ENCODE measurements around the gene DUSP23. TPM values are rescaled to one million over a fixed set of nuclear protein-coding genes. Genes with fewer than 3 reads are reported as not detected.

DUSP23 gene
- total RNA-seq (10 to 100 TPM; 11.8 to 30.5 TPM), polyA plus RNA-seq (ENCODE audit: insufficient read length in 2 of 2) (10 to 100 TPM; 21.3 to 24.9 TPM)
- long read RNA-seq, donor 1, transcript DUSP23-202 (3 exons, 694 nt), result minor isoform, 12 of 39 reads
- long read RNA-seq, donor 1, transcript DUSP23-201 (2 exons, 756 nt), result major isoform, 21 of 39 reads
- long read RNA-seq, donor 1, partial matches to known transcripts, result 5 of 39 reads
- long read RNA-seq, donor 1, other reads (novel, unspliced or antisense), result 0 of 39 reads
- long read RNA-seq, donor 2, transcript DUSP23-202 (3 exons, 694 nt), result major isoform, 6 of 9 reads
- long read RNA-seq, donor 2, partial matches to known transcripts, result 0 of 9 reads
- long read RNA-seq, donor 2, other reads (novel, unspliced or antisense), result 0 of 9 reads
- long read RNA-seq, donor 3, transcript DUSP23-202 (3 exons, 694 nt), result minor isoform, 6 of 15 reads
- long read RNA-seq, donor 3, transcript DUSP23-201 (2 exons, 756 nt), result major isoform, 7 of 15 reads
- long read RNA-seq, donor 3, partial matches to known transcripts, result 0 of 15 reads
- long read RNA-seq, donor 3, other reads (novel, unspliced or antisense), result 0 of 15 reads
- long read RNA-seq, donor 4, transcript DUSP23-201 (2 exons, 756 nt), result major isoform, 21 of 29 reads
- long read RNA-seq, donor 4, transcript DUSP23-202 (3 exons, 694 nt), result minor isoform, 7 of 29 reads
- long read RNA-seq, donor 4, partial matches to known transcripts, result 0 of 29 reads
- long read RNA-seq, donor 4, other reads (novel, unspliced or antisense), result 0 of 29 reads

- H3K4me1 ChIP-seq (ENCODE audit: control insufficient read depth, insufficient read depth, low read length), result peaks cover 5% of the 10 kb centered on the region
- peak within 1 kb of the TSS; percentile 54 for H3K4me3 ChIP-seq (ENCODE audit: low read depth, low read length)
- H3K27ac ChIP-seq (ENCODE audit: low read depth, low read length), result no peak within 1 kb of the TSS
- no peaks in the 10 kb centered on the region for H3K9me3 ChIP-seq (ENCODE audit: control insufficient read depth, insufficient read depth, low read length)
- peak; percentile 87 to 98 (median 89) for DNase-seq (ENCODE audit: low read depth in 4 of 6, low spot score in 6 of 6)
- WGBS (ENCODE audit: insufficient coverage), result 2% methylated on average over 88 of the region's 88 CpGs
- H3K36me3 ChIP-seq (ENCODE audit: control insufficient read depth, insufficient read depth, low read length), result no peaks in the 10 kb centered on the region
- H3K27me3 ChIP-seq (ENCODE audit: control insufficient read depth, insufficient read depth, low read length), result no peaks in the 10 kb centered on the region
Measured at GRCh38 chr1:159780583-159781582, at the start of gene DUSP23. Gene DUSP23, plus strand, starts transcription at chr1:159780962. Its CDS starts 139 bp downstream, at chr1:159781101.

- no CpG with 5 or more reads among the region's 4 CpGs for WGBS (ENCODE audit: insufficient coverage)
- H3K4me1 ChIP-seq (ENCODE audit: control insufficient read depth, insufficient read depth, low read length), result no peaks in the 10 kb centered on the region
- H3K9me3 ChIP-seq (ENCODE audit: control insufficient read depth, insufficient read depth, low read length), result no peaks in the 10 kb centered on the region
- DNase-seq (ENCODE audit: low read depth in 4 of 6, low spot score in 6 of 6), result peak in 1 of 6 donors; percentile 46
- no peaks in the 10 kb centered on the region for H3K27me3 ChIP-seq (ENCODE audit: control insufficient read depth, insufficient read depth, low read length)
- H3K27ac ChIP-seq (ENCODE audit: low read depth, low read length), result no peak overlapping the region
- no peak overlapping the region for H3K4me3 ChIP-seq (ENCODE audit: low read depth, low read length)
- H3K36me3 ChIP-seq (ENCODE audit: control insufficient read depth, insufficient read depth, low read length), result no peaks in the 10 kb centered on the region
Measured at GRCh38 chr1:159737238-159737916, 43.4 kb upstream of the DUSP23 start.

GRCh38 chr1:159743651-159744410, 36.9 kb upstream of the DUSP23 start:
- no peaks in the 10 kb centered on the region for H3K27me3 ChIP-seq (ENCODE audit: control insufficient read depth, insufficient read depth, low read length)
- H3K9me3 ChIP-seq (ENCODE audit: control insufficient read depth, insufficient read depth, low read length), result no peaks in the 10 kb centered on the region
- no peak overlapping the region for H3K4me3 ChIP-seq (ENCODE audit: low read depth, low read length)
- no peak overlapping the region for H3K27ac ChIP-seq (ENCODE audit: low read depth, low read length)
- H3K4me1 ChIP-seq (ENCODE audit: control insufficient read depth, insufficient read depth, low read length), result no peaks in the 10 kb centered on the region
- no CpG with 5 or more reads among the region's 5 CpGs for WGBS (ENCODE audit: insufficient coverage)
- no peak for DNase-seq (ENCODE audit: low read depth in 4 of 6, low spot score in 6 of 6)
- H3K36me3 ChIP-seq (ENCODE audit: control insufficient read depth, insufficient read depth, low read length), result no peaks in the 10 kb centered on the region

- no peaks in the 10 kb centered on the region for H3K9me3 ChIP-seq (ENCODE audit: control insufficient read depth, insufficient read depth, low read length)
- no peaks in the 10 kb centered on the region for H3K27me3 ChIP-seq (ENCODE audit: control insufficient read depth, insufficient read depth, low read length)
- peak in 2 of 6 donors; percentile 10 to 18 for DNase-seq (ENCODE audit: low read depth in 4 of 6, low spot score in 6 of 6)
- H3K36me3 ChIP-seq (ENCODE audit: control insufficient read depth, insufficient read depth, low read length), result no peaks in the 10 kb centered on the region
- no peak overlapping the region for H3K4me3 ChIP-seq (ENCODE audit: low read depth, low read length)
- no peaks in the 10 kb centered on the region for H3K4me1 ChIP-seq (ENCODE audit: control insufficient read depth, insufficient read depth, low read length)
- no CpG with 5 or more reads among the region's 3 CpGs for WGBS (ENCODE audit: insufficient coverage)
- H3K27ac ChIP-seq (ENCODE audit: low read depth, low read length), result no peak overlapping the region
Measured at GRCh38 chr1:159746666-159747065, 34.1 kb upstream of the DUSP23 start.

GRCh38 chr1:159748370-159748769, 32.4 kb upstream of the DUSP23 start:
- Histone ChIP-seq H3K4me1 (ENCODE audit: control insufficient read depth, insufficient read depth, low read length) (no peaks in the 10 kb centered on the region), H3K27me3 (ENCODE audit: control insufficient read depth, insufficient read depth, low read length) (no peaks in the 10 kb centered on the region), H3K9me3 (ENCODE audit: control insufficient read depth, insufficient read depth, low read length) (no peaks in the 10 kb centered on the region), H3K36me3 (ENCODE audit: control insufficient read depth, insufficient read depth, low read length) (no peaks in the 10 kb centered on the region), H3K27ac (ENCODE audit: low read depth, low read length) (no peak overlapping the region), H3K4me3 (ENCODE audit: low read depth, low read length) (no peak overlapping the region)
- DNase-seq (ENCODE audit: low read depth in 4 of 6, low spot score in 6 of 6), result no peak
- WGBS (ENCODE audit: insufficient coverage), result no CpG with 5 or more reads among the region's 1 CpG

GRCh38 chr1:159749630-159750029, 31.1 kb upstream of the DUSP23 start:
- Histone ChIP-seq H3K9me3 (ENCODE audit: control insufficient read depth, insufficient read depth, low read length) (no peaks in the 10 kb centered on the region), H3K36me3 (ENCODE audit: control insufficient read depth, insufficient read depth, low read length) (no peaks in the 10 kb centered on the region), H3K27ac (ENCODE audit: low read depth, low read length) (no peak overlapping the region), H3K27me3 (ENCODE audit: control insufficient read depth, insufficient read depth, low read length) (no peaks in the 10 kb centered on the region), H3K4me1 (ENCODE audit: control insufficient read depth, insufficient read depth, low read length) (no peaks in the 10 kb centered on the region), H3K4me3 (ENCODE audit: low read depth, low read length) (no peak overlapping the region)
- no CpG with 5 or more reads among the region's 2 CpGs for WGBS (ENCODE audit: insufficient coverage)
- no peak for DNase-seq (ENCODE audit: low read depth in 4 of 6, low spot score in 6 of 6)

- no peaks in the 10 kb centered on the region for H3K36me3 ChIP-seq (ENCODE audit: control insufficient read depth, insufficient read depth, low read length)
- no peak overlapping the region for H3K27ac ChIP-seq (ENCODE audit: low read depth, low read length)
- no peak overlapping the region for H3K4me3 ChIP-seq (ENCODE audit: low read depth, low read length)
- H3K27me3 ChIP-seq (ENCODE audit: control insufficient read depth, insufficient read depth, low read length), result no peaks in the 10 kb centered on the region
- H3K4me1 ChIP-seq (ENCODE audit: control insufficient read depth, insufficient read depth, low read length), result no peaks in the 10 kb centered on the region
- DNase-seq (ENCODE audit: low read depth in 4 of 6, low spot score in 6 of 6), result no peak
- H3K9me3 ChIP-seq (ENCODE audit: control insufficient read depth, insufficient read depth, low read length), result no peaks in the 10 kb centered on the region
Measured at GRCh38 chr1:159750621-159751020, 30.1 kb upstream of the DUSP23 start.

- no peaks in the 10 kb centered on the region for H3K4me1 ChIP-seq (ENCODE audit: control insufficient read depth, insufficient read depth, low read length)
- H3K4me3 ChIP-seq (ENCODE audit: low read depth, low read length), result no peak overlapping the region
- no peak for DNase-seq (ENCODE audit: low read depth in 4 of 6, low spot score in 6 of 6)
- H3K36me3 ChIP-seq (ENCODE audit: control insufficient read depth, insufficient read depth, low read length), result no peaks in the 10 kb centered on the region
- H3K27me3 ChIP-seq (ENCODE audit: control insufficient read depth, insufficient read depth, low read length), result no peaks in the 10 kb centered on the region
- H3K9me3 ChIP-seq (ENCODE audit: control insufficient read depth, insufficient read depth, low read length), result no peaks in the 10 kb centered on the region
- no peak overlapping the region for H3K27ac ChIP-seq (ENCODE audit: low read depth, low read length)
Measured at GRCh38 chr1:159751031-159751430, 29.7 kb upstream of the DUSP23 start.
